ENCODE results near the gene ENOSF1.

ENOSF1 gene

DNA sequence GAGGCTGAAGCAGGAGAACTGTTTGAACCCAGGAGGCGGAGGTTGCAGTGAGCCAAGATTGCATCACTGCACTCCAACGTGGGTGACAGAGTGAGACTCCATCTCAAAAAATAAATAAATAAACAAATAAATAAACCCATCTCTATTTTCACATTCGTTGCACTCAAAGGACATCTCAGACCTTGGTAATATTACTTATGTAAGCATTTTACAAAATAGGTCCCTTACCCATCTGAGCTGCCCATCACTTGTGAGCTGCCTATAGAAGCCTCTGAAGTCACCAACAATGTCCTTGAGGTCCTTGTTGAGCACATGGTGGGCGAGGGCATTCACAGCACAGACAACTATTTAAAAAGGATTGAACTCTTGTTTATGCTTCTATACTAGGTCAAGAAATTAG lies 15.4 kb downstream of the ENOSF1 start:
- H3K27me3 ChIP-seq, result no peaks in the 10 kb centered on the region
- no peak for DNase-seq
- H3K9me3 ChIP-seq, result no peaks in the 10 kb centered on the region
- H3K4me3 ChIP-seq (ENCODE audit: low read depth, low read length), result no peak overlapping the region
- H3K36me3 ChIP-seq, result no peaks in the 10 kb centered on the region
- H3K4me1 ChIP-seq, result no peaks in the 10 kb centered on the region
- no peak for TF ChIP-seq CTCF (IDR thresholded peaks at IDR 0.05; ENCODE audit: low read depth, low read length)

GRCh38 chr18:693466-694187 lies 18.8 kb downstream of the ENOSF1 start:
- no peaks in the 10 kb centered on the region for H3K4me1 ChIP-seq
- H3K9me3 ChIP-seq, result no peaks in the 10 kb centered on the region
- no peak for DNase-seq
- H3K36me3 ChIP-seq, result no peaks in the 10 kb centered on the region
- no peaks in the 10 kb centered on the region for H3K27me3 ChIP-seq
- TF ChIP-seq CTCF (IDR thresholded peaks at IDR 0.05; ENCODE audit: low read depth, low read length), result no peak
- no peak overlapping the region for H3K4me3 ChIP-seq (ENCODE audit: low read depth, low read length)

GRCh38 chr18:692824-693223 lies 19.6 kb downstream of the ENOSF1 start:
- H3K36me3 ChIP-seq, result no peaks in the 10 kb centered on the region
- H3K27me3 ChIP-seq, result no peaks in the 10 kb centered on the region
- no peaks in the 10 kb centered on the region for H3K4me1 ChIP-seq
- DNase-seq, result no peak
- H3K9me3 ChIP-seq, result no peaks in the 10 kb centered on the region
- no peak overlapping the region for H3K4me3 ChIP-seq (ENCODE audit: low read depth, low read length)
- TF ChIP-seq CTCF (IDR thresholded peaks at IDR 0.05; ENCODE audit: low read depth, low read length), result no peak

- no peak overlapping the region for H3K4me3 ChIP-seq (ENCODE audit: low read depth, low read length)
- TF ChIP-seq CTCF (IDR thresholded peaks at IDR 0.05; ENCODE audit: low read depth, low read length), result no peak
- H3K36me3 ChIP-seq, result no peaks in the 10 kb centered on the region
- no peaks in the 10 kb centered on the region for H3K9me3 ChIP-seq
- no peak for DNase-seq
- no peaks in the 10 kb centered on the region for H3K4me1 ChIP-seq
- H3K27me3 ChIP-seq, result no peaks in the 10 kb centered on the region
These were observed 24.1 kb downstream of the ENOSF1 start for GRCh38 chr18:688323-688722.

DNA sequence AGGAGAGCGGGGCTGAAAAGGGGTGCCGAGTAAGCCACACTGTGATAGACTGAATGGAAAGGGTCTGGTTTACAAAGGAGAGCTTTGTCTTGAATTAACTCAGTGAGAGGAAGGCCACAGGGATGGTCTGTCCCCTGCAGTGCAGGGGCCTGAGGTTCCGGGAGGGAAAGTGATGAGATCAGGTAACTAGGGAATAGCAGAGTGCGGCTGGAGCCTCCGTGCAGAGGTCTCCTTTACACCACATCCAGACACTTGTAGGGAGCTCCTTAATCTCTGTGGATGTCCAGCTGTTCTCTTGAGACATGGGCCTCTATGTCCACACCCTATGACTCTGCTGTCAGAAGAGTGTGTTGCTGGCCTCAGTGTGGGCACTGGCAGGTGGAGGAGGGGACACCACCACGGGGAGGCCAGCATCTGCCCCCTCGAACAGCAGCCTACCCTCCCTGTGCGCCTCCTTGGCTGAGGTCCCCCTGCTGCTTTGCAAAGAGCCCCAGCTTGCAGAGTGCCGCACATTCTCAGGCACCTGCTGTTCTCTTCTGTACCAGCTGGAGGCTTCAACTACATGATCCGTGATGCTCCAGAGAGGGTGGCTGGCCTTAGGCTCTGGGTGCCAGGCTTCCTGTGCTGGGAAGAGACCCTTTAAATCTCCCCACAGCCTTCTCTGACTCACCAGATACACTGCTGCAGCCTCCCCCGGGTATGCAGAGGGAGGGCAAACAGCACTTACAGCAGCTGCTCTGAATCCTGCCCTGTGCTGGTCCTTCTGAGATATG lies 25.9 kb downstream of the ENOSF1 start:
- Histone ChIP-seq H3K27me3 (no peaks in the 10 kb centered on the region), H3K4me3 (ENCODE audit: low read depth, low read length) (no peak overlapping the region), H3K9me3 (no peaks in the 10 kb centered on the region), H3K36me3 (no peaks in the 10 kb centered on the region), H3K4me1 (no peaks in the 10 kb centered on the region)
- TF ChIP-seq CTCF (IDR thresholded peaks at IDR 0.05; ENCODE audit: low read depth, low read length), result no peak
- peak; percentile 33 for DNase-seq

GRCh38 chr18:685438-685837 lies 27.0 kb downstream of the ENOSF1 start:
- Histone ChIP-seq H3K27me3 (no peaks in the 10 kb centered on the region), H3K36me3 (no peaks in the 10 kb centered on the region), H3K4me3 (ENCODE audit: low read depth, low read length) (no peak overlapping the region), H3K4me1 (no peaks in the 10 kb centered on the region), H3K9me3 (no peaks in the 10 kb centered on the region)
- no peak for TF ChIP-seq CTCF (IDR thresholded peaks at IDR 0.05; ENCODE audit: low read depth, low read length)
- DNase-seq, result no peak
